IPS DF 4.7 (cell line): ENCODE measurements around the gene CD247.

ENCODE experiments used
- DNase-seq: peaks from one replicate; pipeline ENCODE4 v3.0.0-alpha.2; 2013; ENCODE audit warnings: low spot score; ENCODE audit errors: extremely low read depth

Gene CD247

GRCh38 chr1:167542109-167543032 is 24.0 kb upstream of the CD247 start:
- DNase-seq: no peak

- no peak for DNase-seq
These were observed 23.3 kb upstream of the CD247 start for GRCh38 chr1:167541610-167542009.

GRCh38 chr1:167541003-167541402 is 22.7 kb upstream of the CD247 start:
- no peak for DNase-seq

- DNase-seq: peak; percentile 56
These were observed 20.3 kb upstream of the CD247 start for GRCh38 chr1:167538657-167539056.

GRCh38 chr1:167533851-167534300 is 15.5 kb upstream of the CD247 start:
- DNase-seq: peak; percentile 60

- no peak for DNase-seq
These were observed 14.9 kb upstream of the CD247 start for GRCh38 chr1:167532964-167533824.

GRCh38 chr1:167532375-167532774 is 14.0 kb upstream of the CD247 start:
- no peak for DNase-seq

GRCh38 chr1:167529829-167530474 is 11.6 kb upstream of the CD247 start:
- DNase-seq: no peak

GRCh38 chr1:167528057-167528728 is 9.9 kb upstream of the CD247 start:
- DNase-seq: no peak

- no peak for DNase-seq
These were observed 8.5 kb upstream of the CD247 start for GRCh38 chr1:167526667-167527383.

GRCh38 chr1:167524651-167525050 is 6.3 kb upstream of the CD247 start:
- DNase-seq: no peak

- DNase-seq: no peak
These were observed 3.9 kb upstream of the CD247 start for GRCh38 chr1:167522246-167522645.

GRCh38 chr1:167520711-167521206 is 2.4 kb upstream of the CD247 start:
- no peak for DNase-seq

GRCh38 chr1:167517535-167518330 is 596 bp downstream of the CD247 start:
- DNase-seq: no peak

GRCh38 chr1:167516404-167517388 is 1.6 kb downstream of the CD247 start:
- no peak for DNase-seq

- DNase-seq: no peak
These were observed 2.4 kb downstream of the CD247 start for GRCh38 chr1:167515893-167516321.

GRCh38 chr1:167515461-167515860 is 2.9 kb downstream of the CD247 start:
- DNase-seq: no peak

- no peak for DNase-seq
These were observed 4.0 kb downstream of the CD247 start for GRCh38 chr1:167514288-167514687.
